Lower lobe of right lung (tissue), 2 donors: ENCODE measurements around the gene CAMKK2. TPM values are rescaled to one million over a fixed set of nuclear protein-coding genes. Genes with fewer than 3 reads are reported as not detected.

Experiments used
- ATAC-seq, 2 donors: fragments of 200-7000 bp; cut with Tn5 transposase; one replicate each; pipeline ENCODE4 v1.9.1; 2020 to 2022; ENCODE audit warnings: mild to moderate bottlenecking in 2 of 2, moderate library complexity in 2 of 2
- DNase-seq: peaks from one replicate; pipeline ENCODE4 v3.0.0-alpha.2; 2020
- H3K27ac ChIP-seq: fragments of 200-600 bp; one replicate; pipeline ENCODE4 v1.8.0; 2022
- H3K27me3 ChIP-seq: fragments of 200-600 bp; one replicate; pipeline ENCODE4 v1.8.0; 2022; ENCODE audit warnings: low read depth
- H3K36me3 ChIP-seq: fragments of 200-600 bp; one replicate; pipeline ENCODE4 v1.8.0; 2022; ENCODE audit warnings: mild to moderate bottlenecking
- H3K4me1 ChIP-seq: fragments of 200-600 bp; one replicate; pipeline ENCODE4 v1.8.0; 2022
- H3K4me3 ChIP-seq: fragments of 200-600 bp; one replicate; pipeline ENCODE4 v1.8.0; 2022; ENCODE audit warnings: mild to moderate bottlenecking
- H3K9me3 ChIP-seq: fragments of 200-600 bp; one replicate; pipeline ENCODE4 v1.8.0; 2022
- intact Hi-C: fragments of 100-400 bp; cut with DNase I; formaldehyde crosslinking; loops from one replicate; pipeline ENCODE4 v1.11.0; 2022
- total RNA-seq: library from RNA; stranded (reverse); fragmentation: NEBNext Ultra II Directional; extraction: Animal tissue kit (Norgen Biotek cat#: 25700); gene quantifications from one replicate; pipeline ENCODE4 v1.2.1, GENCODE V29; 2021
- TF ChIP-seq, protein P1 (sequence below): fragments of 200-600 bp; IDR thresholded peaks from one replicate; pipeline ENCODE4 v1.8.0; 2022; ENCODE audit warnings: antibody characterized with exemption, mild to moderate bottlenecking
- donor health status: DM: no; HTN: yes; CAD: no; lungs with severe emphysema.

CAMKK2 gene
- total RNA-seq, 1 donor from 2014 or later = 40.4 TPM

DNA sequence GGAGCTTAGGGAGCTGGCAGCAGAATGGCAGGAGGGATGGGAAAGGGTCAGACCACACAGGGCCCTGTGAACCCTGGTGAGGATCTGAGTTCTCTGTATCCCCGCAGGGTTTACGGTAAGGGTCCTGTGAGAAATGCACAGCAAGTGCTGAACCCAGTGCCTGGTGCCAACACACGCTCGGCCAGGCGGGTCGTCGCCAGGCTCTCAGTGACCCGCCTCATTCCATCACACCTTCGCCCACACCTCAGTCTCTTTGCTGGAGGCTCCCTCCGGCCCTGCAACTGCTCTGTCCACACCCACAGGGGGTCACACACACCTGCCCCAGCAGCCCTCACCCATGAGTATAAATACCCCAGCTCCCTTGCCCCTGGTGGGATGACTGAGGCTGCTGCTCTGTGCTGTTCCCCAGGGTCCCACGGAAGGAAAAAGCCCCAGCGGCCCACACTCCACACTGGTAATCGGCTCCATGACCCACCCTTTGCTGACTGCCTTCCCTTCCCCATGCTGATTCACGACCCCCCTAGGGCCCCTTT lies 23.1 kb downstream of the CAMKK2 start:
- H3K4me1 ChIP-seq = peaks cover 20% of the 10 kb centered on the region
- no peak overlapping the region for H3K4me3 ChIP-seq
- TF ChIP-seq, protein P1, sequence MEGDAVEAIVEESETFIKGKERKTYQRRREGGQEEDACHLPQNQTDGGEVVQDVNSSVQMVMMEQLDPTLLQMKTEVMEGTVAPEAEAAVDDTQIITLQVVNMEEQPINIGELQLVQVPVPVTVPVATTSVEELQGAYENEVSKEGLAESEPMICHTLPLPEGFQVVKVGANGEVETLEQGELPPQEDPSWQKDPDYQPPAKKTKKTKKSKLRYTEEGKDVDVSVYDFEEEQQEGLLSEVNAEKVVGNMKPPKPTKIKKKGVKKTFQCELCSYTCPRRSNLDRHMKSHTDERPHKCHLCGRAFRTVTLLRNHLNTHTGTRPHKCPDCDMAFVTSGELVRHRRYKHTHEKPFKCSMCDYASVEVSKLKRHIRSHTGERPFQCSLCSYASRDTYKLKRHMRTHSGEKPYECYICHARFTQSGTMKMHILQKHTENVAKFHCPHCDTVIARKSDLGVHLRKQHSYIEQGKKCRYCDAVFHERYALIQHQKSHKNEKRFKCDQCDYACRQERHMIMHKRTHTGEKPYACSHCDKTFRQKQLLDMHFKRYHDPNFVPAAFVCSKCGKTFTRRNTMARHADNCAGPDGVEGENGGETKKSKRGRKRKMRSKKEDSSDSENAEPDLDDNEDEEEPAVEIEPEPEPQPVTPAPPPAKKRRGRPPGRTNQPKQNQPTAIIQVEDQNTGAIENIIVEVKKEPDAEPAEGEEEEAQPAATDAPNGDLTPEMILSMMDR = no peak
- H3K27me3 ChIP-seq = no peaks in the 10 kb centered on the region
- no peaks in the 10 kb centered on the region for H3K9me3 ChIP-seq
- H3K27ac ChIP-seq = no peak overlapping the region
- intact Hi-C loops = no loop called here
- ATAC-seq (no peak), DNase-seq (no peak)
- peaks cover 41% of the 10 kb centered on the region for H3K36me3 ChIP-seq

DNA sequence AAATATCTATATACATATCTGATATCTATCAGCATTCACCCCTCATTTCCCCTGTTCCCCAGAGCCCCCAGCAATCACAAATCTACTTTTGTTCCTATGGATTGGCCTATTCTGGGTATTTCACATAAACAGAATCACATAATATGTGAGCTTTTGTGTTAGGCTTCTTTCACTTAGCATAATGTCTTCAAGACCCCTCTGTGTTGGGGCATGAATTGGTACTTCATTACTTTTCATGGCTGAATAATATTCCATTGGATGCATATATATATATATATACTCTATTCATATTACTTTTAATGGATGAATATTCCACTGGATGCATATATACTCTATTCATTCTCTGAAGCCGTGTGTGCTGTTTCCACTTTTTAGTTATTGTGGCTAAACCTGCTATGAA lies 28.7 kb downstream of the CAMKK2 start:
- TF ChIP-seq, protein P1 = no peak
- intact Hi-C loops = no loop called here
- H3K27ac ChIP-seq = no peak overlapping the region
- peaks cover 74% of the 10 kb centered on the region for H3K36me3 ChIP-seq
- H3K4me1 ChIP-seq = no peaks in the 10 kb centered on the region
- ATAC-seq = no peak
- no peaks in the 10 kb centered on the region for H3K27me3 ChIP-seq
- H3K9me3 ChIP-seq = no peaks in the 10 kb centered on the region
- no peak for DNase-seq
- no peak overlapping the region for H3K4me3 ChIP-seq

DNA sequence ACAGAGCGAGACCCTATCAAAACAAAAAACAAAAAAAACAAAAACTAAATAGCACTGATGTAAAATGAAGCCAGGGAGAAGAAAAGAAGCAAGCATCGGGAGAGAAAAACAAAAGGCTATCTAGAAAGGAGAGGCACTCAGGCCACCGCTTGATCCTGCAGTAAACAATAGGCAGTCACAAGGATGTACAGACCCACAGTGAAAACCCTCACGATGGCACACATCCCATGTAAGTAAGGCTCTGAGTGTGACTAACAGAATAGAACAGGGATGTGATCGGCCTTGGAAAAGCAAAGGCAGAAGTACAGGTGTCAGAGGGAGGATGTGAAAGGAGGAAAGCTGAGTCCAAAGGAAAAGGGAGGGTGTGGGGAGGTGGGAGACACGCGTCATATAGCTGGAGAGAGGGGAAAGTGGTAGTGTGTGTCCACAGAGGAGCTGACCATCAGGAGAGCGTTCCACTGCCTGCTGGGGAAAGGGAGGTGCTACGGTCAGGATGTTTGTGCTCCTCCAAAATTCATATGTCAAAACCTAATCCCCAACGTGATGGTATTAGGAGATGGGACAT lies 31.5 kb downstream of the CAMKK2 start:
- H3K4me1 ChIP-seq = no peaks in the 10 kb centered on the region
- TF ChIP-seq, protein P1 = no peak
- peaks cover 92% of the 10 kb centered on the region for H3K36me3 ChIP-seq
- no peak overlapping the region for H3K27ac ChIP-seq
- ATAC-seq = no peak
- no peaks in the 10 kb centered on the region for H3K9me3 ChIP-seq
- DNase-seq = no peak
- no peak overlapping the region for H3K4me3 ChIP-seq
- no peaks in the 10 kb centered on the region for H3K27me3 ChIP-seq
- intact Hi-C loops = no loop called here

DNA sequence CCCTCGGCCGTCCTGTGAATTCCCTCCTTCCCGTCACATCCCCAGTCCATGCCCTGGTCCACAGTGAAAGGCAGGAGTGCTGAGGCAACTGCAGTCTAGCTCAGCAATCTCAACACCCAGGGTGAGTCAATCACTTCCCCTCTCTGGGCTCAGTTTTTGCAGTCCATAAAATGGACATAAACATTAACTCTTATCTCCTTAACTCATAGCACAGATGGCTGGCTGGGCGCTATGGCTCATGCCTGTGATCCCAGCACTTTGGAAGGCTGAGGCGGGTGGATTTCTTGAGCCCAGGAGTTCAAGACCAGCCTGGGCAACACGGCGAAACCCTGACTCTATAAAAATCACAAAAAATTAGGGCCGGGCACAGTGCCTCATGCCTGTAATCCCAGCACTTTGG lies 32.4 kb downstream of the CAMKK2 start:
- Histone ChIP-seq H3K36me3 (peaks cover 92% of the 10 kb centered on the region), H3K9me3 (no peaks in the 10 kb centered on the region), H3K4me3 (no peak overlapping the region), H3K27ac (no peak overlapping the region), H3K27me3 (no peaks in the 10 kb centered on the region), H3K4me1 (no peaks in the 10 kb centered on the region)
- TF ChIP-seq, protein P1 = no peak
- DNase-seq (no peak), ATAC-seq (no peak)
- intact Hi-C loops = no loop called here

DNA sequence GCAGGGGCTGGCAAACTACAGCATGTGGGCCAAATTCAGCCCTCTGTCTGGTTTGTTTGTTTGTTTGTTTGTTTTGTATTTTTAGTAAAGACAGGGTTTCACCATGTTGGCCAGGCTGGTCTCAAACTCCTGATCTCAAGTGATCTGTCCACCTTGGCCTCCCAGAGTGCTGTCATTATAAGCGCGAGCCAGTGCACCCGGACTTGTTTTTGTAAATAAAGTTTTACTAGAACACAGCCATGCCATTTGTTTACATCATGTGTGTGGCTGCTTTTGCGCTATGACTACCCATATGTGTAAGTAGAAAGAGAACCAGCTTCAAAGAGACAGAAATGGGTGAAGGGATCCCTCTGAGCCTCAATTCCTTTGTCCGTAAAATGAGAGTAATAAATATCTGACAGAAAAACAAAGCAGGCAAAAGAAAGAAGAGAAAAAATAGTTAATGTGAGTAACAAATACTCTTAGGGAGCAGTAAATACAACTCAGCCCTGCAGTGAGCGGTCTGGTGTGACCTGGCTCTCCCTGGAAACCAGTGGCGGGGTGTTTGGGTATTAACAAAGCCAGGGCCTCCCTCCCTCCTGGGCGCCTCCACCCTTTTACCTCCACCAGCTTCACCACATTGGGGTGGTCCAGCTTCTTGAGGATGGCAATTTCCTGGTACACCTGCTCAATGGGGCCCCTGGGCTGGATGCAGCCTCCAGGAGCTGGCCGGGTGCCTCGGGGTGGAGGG lies 33.1 kb downstream of the CAMKK2 start:
- no peaks in the 10 kb centered on the region for H3K4me1 ChIP-seq
- DNase-seq (no peak), ATAC-seq (no peak)
- H3K27me3 ChIP-seq = no peaks in the 10 kb centered on the region
- intact Hi-C loops = no loop called here
- H3K27ac ChIP-seq = no peak overlapping the region
- H3K9me3 ChIP-seq = no peaks in the 10 kb centered on the region
- TF ChIP-seq, protein P1 = no peak
- H3K36me3 ChIP-seq = peaks cover 92% of the 10 kb centered on the region
- H3K4me3 ChIP-seq = no peak overlapping the region
